ENCODE data around the gene CBX1.
"Not testable (repeated sequence)": the region's sequence is repeated elsewhere in the genome, so short reads cannot be mapped to it uniquely, and the experiment has no call there.

The CBX1 gene

DNA sequence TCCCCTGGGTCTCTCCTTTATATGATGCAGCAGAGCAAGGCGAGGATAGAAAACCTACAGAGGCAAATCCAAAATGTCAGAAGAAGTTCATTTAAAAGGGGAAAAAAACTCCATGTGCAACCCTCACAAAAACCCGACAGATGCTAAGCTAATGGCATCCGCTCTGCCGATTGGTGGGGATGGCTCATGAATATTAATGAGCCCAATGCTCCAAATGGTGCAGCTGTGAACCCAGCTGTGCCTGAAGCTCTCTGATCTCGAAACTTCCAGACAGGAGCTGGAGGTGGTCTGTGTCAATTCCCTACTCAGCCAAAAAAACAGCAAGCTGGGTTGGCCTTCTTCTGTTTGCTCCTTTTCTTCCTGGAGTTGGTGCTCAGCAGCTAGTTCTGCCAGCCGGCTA lies 21.8 kb upstream of the CBX1 start:
- DNase-seq (ENCODE audit: low spot score): no peak

DNA sequence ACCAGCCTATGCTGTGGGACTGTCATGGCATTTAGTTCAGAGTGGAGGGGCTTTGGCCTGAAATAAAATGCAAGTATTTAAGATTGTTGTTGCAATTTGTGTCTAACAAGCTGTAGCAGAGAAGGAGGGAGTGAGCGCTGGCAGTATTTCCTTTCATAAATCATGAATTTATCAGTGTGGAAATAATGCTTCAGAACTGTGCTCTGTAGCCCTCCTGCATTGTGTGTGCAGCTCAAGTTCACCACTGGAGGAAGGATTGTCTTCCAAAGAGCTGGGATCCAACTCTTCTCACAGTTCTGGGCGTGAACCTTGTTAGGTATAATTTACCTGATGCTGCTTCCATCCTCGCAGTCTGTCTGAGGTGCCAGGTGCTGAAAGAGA lies 21.4 kb upstream of the CBX1 start:
- no peak for DNase-seq (ENCODE audit: low spot score)

DNA sequence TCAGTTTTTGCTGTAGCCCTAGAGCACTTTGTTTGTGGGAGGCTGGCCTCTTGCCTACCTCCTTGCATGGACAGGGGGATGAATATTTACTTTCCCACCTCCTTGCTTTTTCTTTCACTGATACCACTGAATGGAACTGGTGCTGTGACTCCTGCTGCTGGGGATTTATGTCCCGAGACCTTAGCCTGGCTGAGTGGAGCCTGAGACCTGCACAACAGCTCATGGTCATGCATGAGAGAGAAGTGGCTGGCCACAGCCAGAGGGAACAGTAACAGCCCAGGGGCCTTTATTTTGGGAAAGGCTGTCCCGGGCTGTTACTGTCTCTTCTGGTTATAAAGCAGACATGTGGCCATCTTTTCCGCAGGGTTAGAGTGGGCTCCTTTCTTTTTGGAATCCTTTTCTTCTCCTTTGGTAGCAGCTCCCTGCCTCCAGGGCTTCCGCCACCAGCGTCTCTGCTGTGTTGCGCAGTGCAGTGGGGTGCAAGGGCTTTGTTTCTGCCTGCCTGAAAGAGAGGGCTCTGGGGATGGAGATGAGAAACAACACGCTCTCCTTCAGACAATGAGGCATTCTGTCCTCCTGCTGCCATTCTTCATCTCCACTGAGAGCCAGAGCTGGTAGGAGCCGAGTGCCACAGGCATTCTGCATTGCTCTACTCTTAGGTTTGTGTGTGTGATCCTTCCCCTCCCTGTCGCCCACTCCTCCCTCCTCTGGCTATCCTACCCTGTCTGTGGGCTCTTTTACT lies 20.8 kb upstream of the CBX1 start:
- DNase-seq (ENCODE audit: low spot score): no peak

DNA sequence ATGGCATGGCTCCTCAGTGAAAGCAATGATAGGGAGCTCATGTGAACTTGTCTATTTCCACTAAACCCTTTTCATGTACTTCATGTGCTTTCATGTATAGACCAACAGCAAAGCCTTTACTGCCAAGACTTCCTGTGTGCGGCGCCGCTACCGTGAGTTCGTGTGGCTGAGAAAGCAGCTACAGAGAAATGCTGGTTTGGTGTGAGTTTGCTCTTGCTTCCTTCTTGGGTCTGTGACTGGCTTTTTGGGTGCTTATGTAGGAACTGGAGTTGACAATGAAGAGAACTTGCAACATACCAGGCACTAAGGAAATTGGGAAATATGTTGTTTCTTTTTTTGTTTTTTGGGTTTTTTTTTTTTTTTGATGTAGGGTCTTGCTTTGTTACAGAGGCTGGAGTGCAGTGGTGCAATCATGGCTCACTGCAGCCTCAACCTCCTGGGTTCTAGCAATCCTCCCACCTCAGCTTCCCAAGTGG lies 12.0 kb upstream of the CBX1 start:
- peak; percentile 44 for DNase-seq (ENCODE audit: low spot score)

DNA sequence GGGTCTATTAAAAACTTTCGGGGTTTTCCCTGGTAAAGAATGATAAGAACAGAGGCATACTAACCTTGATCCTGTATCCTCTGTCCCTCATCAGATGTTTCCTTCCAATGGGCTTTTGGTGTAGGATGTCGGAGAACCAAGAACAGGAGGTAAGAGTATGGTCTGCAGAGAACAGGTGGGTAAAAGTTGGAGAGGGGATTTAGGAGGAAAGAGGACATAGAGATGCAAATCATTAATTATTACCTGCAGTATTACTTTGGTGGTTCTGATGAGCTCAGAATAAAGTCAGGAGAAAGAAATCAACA lies 10.6 kb upstream of the CBX1 start:
- DNase-seq (ENCODE audit: low spot score): no peak

DNA sequence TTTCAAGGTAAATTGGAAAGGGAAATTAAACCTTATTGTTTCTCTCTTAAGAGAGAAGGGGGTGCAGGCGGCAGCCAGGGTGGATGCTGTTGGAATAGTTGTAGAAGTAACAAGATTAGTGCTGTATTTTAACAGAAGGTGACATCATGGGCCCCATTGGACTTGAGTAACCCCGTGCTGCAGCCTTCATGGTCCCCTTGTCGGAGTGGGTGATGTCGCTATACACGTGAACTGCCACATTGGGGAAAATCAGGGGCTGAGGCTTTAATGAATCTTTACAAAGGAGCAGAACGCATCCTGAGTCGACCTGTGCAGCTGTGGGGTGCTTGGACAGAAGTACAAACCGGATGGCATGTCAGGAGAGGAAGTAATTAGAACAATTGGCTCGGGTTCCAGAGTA lies 9.5 kb upstream of the CBX1 start:
- no peak for DNase-seq (ENCODE audit: low spot score)

DNA sequence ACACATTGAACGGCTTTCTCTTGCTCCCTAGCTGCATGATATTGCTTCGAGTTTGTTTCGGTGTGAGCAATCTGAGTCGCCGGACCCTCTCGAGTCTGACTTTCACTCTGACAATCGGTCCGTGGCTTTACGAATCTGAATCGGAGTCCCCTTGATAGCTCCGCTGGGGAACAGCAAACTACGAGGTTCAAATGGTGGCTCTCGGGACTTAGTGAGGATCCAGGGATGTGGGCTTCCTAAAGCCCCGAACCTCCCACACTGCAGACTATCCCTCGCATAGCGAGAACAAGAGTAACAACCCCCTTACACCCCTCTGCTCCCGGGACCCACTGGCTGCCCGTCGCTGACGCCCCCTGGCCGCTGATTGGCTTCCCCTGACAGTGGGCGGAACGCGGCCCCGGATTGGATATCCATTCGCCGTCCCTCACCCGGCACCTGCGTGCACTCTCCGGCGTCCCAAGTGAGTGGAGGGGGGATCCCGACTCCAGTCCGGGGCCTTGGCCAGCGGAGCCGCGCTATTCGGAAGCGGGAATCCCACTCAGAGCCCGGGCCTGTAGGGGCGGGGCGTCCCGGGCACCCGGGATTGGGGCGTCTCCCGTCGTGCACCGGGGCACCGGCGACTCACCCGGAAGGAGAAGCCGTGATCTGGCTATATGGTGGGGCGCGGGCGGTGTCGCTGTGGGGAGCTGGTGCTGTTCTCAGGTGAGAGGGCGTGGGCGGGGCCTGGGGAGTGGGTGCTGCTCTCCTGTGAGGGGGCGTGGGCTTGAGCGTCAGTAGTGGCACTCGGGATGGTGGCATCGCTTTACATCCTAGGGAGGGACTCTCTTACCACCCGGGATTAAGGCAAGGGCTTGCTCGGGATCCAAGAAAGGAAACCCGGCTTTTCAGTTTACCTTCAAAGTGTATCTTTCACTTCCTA lies 6.1 kb upstream of the CBX1 start, which contains the start of gene SNX11:
Gene SNX11 (plus strand): TSS at position 630 of the 919 bp plus-strand sequence. CDS start 4,278 bp downstream, outside the sequence.
- peak; percentile 91 for DNase-seq (ENCODE audit: low spot score)

DNA sequence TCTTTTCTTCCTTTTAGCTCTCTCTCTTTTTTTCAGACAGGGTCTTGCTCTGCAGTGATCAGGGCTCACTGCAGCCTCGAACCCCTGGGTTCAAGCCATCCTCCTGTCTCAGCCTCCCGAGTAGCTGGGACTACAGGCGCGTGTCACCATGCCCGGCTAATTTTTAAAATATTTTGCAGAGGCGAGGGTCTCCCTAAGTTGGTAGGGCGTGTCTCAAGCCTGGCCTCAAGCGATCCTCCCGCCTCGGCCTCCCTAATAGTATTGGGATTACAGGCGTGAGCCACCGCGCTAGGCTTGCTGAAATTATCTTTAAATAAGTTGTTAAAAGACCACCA lies 5.5 kb upstream of the CBX1 start:
- no peak for DNase-seq (ENCODE audit: low spot score)

DNA sequence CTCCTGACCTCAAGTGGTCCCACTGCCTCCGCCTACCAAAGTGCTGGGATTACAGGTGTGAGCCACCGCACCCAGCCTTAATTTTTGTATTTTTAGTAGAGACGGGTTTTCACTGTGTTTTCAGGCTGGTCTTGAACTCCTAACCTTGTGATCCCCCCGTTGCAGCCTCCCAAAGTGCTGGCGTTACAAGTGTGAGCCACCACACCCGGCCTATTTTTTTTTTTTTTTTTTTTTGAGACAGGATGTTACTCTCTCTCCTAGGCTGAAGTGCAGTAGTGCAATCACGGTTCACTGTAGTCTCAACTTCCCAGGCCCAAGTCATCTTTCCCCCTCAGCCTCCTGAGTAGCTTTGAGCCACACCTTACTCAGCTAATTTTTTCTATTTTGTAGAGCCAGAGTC lies 3.2 kb upstream of the CBX1 start:
- DNase-seq (ENCODE audit: low spot score): no peak

DNA sequence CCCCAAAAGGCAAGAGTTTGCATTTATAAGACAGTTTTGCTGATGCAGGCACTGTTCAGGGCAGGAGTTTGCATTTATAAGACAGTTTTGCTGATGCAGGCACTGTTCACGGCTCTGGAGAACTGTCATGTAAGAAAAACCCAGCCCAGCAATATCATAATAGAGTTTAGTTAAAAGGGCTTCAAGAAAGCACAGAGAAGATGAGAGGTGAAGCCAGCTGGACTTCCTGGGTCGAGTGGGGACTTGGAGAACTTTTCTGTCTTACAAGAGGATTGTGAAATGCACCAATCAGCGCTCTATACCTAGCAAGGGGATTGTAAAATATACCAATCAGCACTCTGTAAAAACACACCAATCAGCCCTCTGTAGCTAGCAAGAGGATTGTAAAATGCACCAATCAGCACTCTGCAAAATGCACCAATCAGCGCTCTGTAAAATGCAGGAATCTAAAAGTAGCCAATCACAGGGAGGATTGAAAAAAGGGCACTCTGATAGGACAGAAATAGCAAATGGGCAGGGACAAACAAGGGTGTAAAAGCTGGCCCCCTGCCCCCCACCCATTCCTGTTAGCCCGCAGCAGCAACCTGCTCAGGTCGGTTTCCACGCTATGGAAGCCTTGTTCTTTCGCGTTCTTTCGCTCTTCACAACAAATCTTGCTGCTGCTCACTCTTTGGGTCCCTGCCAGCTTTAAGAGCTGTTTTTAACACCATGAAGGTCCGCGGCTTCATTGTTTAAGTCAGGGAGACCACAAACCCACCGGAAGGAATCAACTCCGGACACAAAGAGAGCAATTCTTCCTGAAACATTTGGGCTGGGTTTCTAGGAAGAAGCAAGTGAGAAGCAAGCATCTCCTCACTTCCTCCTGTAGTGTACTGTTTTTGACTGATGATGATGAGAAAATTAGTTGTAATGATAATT lies 1.8 kb upstream of the CBX1 start:
- DNase-seq (ENCODE audit: low spot score): peak; percentile 24

DNA sequence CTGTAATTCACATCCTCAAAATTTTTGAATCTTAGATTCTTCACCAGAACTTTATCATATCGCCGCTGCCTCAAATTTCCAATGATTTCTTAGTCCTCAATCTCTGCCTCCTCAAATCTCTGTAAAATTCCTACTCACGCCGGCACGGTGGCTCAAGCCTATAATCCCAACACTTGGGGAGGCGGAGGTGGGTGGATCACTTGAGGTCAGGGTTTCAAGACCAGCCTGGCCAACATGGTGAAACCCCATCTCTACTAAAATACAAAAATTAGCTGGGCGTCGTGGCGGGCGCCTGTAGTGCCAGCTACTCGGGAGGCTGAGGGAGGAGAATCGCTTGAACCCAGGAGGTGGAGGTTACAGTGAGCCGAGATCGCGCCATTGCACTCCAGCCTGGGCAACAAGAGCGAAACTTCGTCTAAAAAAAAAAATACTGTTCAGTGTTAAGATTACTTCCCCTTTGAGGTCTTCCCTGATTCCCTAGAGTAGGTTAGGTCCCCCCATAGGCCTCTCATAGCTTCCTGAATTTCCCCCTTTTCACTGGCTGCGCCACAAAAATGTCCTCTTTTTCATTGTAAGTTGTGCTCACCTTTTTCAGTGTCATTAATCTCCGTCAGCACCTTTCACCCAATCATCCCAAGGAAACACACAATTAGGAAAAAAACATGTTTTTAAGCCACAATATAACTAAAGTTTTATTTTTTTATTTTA lies 919 bp upstream of the CBX1 start:
- no peak for DNase-seq (ENCODE audit: low spot score)

DNA sequence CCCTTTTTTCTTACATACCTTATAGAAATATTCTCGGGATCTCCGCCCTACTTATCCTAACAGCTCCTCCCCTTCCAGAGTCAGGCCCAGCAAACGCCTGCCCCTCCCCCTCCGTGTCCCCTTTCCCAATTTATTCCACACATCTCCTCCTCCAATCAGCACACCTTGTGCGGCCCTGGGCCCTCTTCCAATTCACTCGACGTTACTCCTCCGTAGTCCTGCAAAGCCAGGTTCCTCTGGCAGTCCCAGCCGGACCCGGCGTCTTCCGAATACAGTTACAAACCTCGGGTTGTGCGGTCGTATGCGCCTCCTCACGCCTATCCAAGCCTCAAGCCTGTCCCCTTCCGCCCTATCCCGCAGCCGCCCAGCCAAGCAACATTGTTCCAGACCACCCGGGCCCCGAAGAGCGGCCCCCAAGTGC lies 677 bp downstream of the CBX1 start:
- no peak for DNase-seq (ENCODE audit: low spot score)

DNA sequence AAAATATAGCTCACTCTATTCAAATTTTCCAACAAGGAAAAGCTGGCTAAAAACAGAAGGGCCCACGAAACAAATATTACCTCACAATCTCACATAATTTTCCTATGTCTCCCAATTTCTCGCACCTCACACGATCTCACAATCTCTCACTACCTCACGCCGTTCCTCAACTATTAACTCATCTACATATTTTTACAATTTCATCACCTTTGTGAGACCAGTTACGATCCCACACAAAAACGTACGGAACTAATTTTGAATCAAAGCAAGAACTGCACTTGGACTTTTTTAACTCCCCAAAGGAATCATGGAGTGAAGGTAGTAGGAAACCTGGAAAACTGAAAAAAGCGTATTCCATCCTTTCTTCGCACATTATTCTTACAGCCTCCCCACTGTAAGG lies 1.1 kb downstream of the CBX1 start:
- no peak for DNase-seq (ENCODE audit: low spot score)

DNA sequence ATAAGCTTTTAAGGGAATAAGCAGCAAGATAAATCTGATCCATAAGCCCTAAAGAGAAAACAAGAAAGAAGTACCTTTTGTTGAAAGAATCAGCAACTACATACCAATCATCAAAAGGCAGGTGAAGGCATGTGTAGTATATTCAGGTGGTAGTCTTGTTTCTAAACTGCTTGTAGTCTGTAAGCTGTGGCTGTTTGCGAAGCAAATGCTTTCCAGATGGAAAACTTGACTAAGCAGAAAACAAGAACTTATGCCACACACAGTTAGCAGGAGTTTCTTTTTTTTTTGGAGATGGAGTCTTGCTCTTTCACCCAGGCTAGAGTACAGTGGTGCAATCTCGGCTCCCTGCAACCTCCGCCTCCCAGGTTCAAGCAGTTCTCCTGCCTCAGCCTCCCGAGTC lies 5.7 kb downstream of the CBX1 start:
- no peak for DNase-seq (ENCODE audit: low spot score)

DNA sequence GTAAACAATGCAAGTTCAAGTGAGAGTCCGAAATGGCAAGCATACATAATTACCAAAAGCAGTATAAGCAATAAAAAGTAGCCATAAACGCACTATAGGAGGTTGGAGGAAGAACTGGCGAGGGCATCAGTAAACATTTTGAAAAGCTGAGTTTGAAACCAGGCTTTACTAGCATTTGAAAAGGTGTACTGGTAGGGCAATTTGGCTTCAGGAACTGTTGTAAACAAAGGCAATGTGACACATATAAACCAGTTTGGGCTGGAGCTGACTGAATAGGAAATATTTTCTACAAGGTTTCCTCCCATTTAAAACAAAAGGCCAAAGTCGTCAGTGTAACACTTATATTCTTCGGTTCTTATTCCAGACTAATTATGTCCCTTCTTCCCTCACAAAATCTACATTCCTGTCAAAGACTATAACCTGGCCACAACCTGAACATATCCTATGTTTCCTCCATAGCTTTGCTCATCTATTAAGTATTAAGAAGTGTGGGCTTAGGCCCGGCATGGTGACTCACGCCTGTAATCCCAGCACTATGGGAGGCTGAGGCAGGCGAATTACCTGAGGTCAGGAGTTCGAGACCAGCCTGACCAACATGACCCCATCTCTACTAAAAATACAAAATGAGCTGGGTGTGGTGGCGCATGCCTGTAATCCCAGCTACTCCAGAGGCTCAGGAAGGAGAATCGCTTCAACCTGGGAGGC lies 7.8 kb downstream of the CBX1 start:
- DNase-seq (ENCODE audit: low spot score): no peak

DNA sequence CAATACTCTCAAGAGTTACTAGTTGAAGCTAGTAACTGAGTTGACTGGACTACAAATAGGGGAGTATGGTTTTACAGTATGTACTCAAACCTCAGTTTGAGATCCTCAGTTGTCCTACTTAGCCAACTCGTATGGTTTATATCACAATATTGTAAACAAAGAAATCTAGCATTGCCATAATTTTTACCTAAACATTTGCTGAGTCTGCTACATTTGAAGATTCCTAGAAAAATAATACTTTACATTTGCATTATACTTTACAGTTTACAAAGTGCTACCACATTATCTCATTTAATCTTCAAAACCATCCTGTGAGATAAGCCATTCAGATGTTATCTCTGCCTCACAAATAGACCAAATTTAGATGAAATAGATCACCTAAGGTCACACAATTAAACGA lies 16.3 kb downstream of the CBX1 start:
- no peak for DNase-seq (ENCODE audit: low spot score)

DNA sequence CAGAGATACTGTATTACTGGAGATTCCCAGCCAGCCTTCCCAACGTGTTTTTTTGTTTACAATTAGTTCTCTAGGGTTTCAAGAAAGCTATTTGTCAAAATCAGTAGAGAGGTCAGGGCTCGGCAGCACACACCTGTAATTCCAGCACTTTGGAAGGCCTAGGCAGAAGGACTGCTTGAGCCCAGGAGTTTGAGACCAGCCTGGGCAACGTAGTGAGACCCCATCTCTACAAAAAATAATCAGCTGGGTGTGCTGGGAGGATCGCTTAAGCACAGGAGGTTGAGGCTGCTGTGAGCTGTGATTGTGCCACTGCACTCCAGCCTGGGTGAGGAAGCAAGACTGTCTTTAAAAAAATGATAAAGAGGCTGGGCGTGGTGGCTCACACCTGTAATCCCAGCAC lies 19.4 kb downstream of the CBX1 start:
- no peak for DNase-seq (ENCODE audit: low spot score)

DNA sequence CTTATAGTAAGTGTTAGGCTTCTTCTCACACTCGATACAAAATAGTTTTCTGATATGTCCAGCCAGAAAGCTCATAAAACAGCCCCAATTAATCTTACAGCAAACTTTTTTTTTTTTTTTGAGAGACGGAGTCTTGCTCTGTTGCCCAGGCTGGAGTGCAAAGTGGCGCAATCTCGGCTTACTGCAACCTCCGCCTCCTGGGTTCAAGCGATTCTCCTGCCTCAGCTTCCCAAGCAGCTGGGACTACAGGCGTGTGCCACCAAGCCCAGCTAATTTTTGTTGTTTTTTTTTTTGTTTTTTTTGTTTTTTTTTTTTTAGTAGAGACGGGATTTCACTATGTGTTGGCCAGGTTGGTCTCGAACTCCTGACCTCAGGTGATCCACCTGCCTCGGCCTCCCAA lies 24.1 kb downstream of the CBX1 start:
- not testable (repeated sequence) for DNase-seq (ENCODE audit: low spot score)

DNA sequence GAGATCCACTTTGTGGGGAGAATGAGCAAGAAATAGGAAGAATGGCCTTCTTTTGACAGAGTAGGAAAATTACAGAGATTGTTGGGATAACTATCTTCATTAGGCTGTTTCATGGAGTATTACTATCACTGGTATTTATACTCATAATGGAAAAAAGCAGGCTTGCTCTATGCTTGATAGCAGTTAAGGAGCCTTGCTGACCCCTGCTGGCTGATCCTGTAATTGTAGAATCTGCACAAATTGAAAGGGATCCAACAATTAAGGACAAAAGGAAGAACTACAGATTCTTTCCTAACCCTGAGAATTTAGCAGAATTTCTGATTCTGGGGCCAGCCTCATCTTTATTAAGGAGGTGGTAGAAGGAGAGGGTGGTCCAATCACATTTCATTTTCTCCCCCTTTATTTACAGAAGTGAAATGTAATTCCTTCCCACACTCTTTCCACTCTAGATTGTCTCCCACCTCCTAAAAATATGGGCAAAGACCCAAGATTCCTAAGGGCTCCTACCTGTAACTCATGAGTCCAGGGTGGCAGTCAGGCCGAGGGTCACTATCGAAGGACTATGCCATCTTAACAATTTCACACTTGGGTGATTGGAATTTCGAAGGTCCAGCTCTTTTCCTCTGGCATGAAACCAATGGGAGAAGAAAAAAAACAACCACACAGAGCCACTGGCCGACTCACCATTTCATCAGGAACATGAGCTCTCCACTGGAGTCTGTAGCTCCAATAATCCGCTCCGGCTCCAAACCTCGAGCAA lies 26.8 kb downstream of the CBX1 start:
- DNase-seq (ENCODE audit: low spot score): peak; percentile 65

DNA sequence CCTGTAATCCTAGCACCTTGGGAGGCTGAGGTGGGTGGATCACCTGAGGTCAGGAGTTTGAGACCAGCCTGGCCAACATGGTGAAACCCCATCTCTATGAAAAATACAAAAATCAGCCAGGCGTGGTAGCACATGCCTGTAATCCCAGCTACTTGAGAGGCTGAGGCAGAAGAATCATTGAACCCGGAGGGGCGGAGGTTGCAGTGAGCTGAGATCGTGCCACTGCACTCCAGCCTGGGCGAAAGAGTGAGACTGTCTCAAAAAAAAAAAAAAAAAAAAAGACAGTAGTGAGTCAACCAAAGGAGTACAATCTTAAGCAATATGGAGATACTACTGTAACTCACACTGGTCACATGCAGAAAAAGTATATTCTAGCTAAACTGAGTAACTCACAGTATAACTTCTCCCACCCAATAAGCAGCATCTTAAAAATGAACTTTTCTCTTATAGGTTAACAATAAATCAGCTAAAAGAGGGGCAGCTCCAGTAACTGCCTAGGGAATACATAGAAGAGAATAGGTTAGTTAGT lies 27.6 kb downstream of the CBX1 start:
- DNase-seq (ENCODE audit: low spot score): not testable (repeated sequence)

Measured in activated CD4-positive, alpha-beta T cell treated with anti-CD3 and anti-CD28 coated beads, Interleukin-2, Interleukin-4, amounts not matched to agents 100 ng/mL and 50 ng/mL, durations not matched to agents 16 hours and 8 hours (primary cell).